Activated T-cell treated with anti-CD3 and anti-CD28 coated beads, Interleukin-2, amount 50 U/mL, for 4 hours (primary cell): ENCODE data around the gene SYNE3. TPM values are rescaled to one million over a fixed set of nuclear protein-coding genes. Genes with fewer than 3 reads are reported as not detected.

ENCODE experiments used
- ATAC-seq, 2 donors: fragments of 200-7000 bp; cut with Tn5 transposase; one replicate each; pipeline ENCODE4 v1.10.0; 2021
- DNase-seq: peaks from one replicate; pipeline ENCODE4 v3.0.0-alpha.2; 2020
- H3K27me3 Mint-ChIP-seq: one replicate; pipeline ENCODE4 v1.8.0; 2021; ENCODE audit warnings: low read depth, mixed read lengths
- H3K36me3 Mint-ChIP-seq: one replicate; pipeline ENCODE4 v1.8.0; 2022; ENCODE audit warnings: mixed read lengths; ENCODE audit not compliant: insufficient read depth
- H3K4me1 Mint-ChIP-seq: one replicate; pipeline ENCODE4 v1.8.0; 2021; ENCODE audit warnings: low read depth, mixed read lengths
- H3K4me3 Mint-ChIP-seq: one replicate; pipeline ENCODE4 v1.8.0; 2021; ENCODE audit warnings: mild to moderate bottlenecking, moderate library complexity, mixed read lengths
- H3K9me3 Mint-ChIP-seq: one replicate; pipeline ENCODE4 v1.8.0; 2021; ENCODE audit warnings: mixed read lengths
- total RNA-seq, 3 donors: library from RNA; stranded (reverse); gene quantifications; one replicate each; pipeline ENCODE4 v1.2.1, GENCODE V29; 2021

Gene SYNE3
- total RNA-seq, 3 donors from 2014 or later, result 11.5 to 15.0 (median 12.9) TPM

- Mint-ChIP-seq H3K36me3 (peaks cover 25% of the 10 kb centered on the region), H3K4me1 (peaks cover 55% of the 10 kb centered on the region), H3K9me3 (no peaks in the 10 kb centered on the region), H3K4me3 (peak overlapping the region; percentile 97), H3K27me3 (no peaks in the 10 kb centered on the region)
- DNase-seq (no peak), ATAC-seq (peak in 1 of 2 donors; percentile 0)
Observed at GRCh38 chr14:95535226-95536021, 19.0 kb upstream of the SYNE3 start.

GRCh38 chr14:95534299-95535225 lies 18.1 kb upstream of the SYNE3 start, which contains the start of gene GLRX5:
Gene GLRX5, plus strand, starts transcription at chr14:95535050. Its CDS starts 40 bp downstream, at chr14:95535090.
- Mint-ChIP-seq H3K36me3 (peaks cover 29% of the 10 kb centered on the region), H3K9me3 (no peaks in the 10 kb centered on the region), H3K27me3 (no peaks in the 10 kb centered on the region), H3K4me1 (peaks cover 60% of the 10 kb centered on the region), H3K4me3 (peak within 1 kb of the TSS; percentile 97)
- peak; percentile 95 for DNase-seq
- peak; percentile 90 to 92 for ATAC-seq

- Mint-ChIP-seq H3K36me3 (peaks cover 29% of the 10 kb centered on the region), H3K4me3 (peak overlapping the region; percentile 97), H3K27me3 (no peaks in the 10 kb centered on the region), H3K4me1 (peaks cover 59% of the 10 kb centered on the region), H3K9me3 (no peaks in the 10 kb centered on the region)
- no peak for DNase-seq
- no peak for ATAC-seq
Observed at GRCh38 chr14:95533822-95534221, 17.4 kb upstream of the SYNE3 start.

- peaks cover 29% of the 10 kb centered on the region for H3K36me3 Mint-ChIP-seq
- peak overlapping the region; percentile 97 for H3K4me3 Mint-ChIP-seq
- DNase-seq (no peak), ATAC-seq (no peak)
- H3K27me3 Mint-ChIP-seq, result no peaks in the 10 kb centered on the region
- H3K4me1 Mint-ChIP-seq, result peaks cover 58% of the 10 kb centered on the region
- no peaks in the 10 kb centered on the region for H3K9me3 Mint-ChIP-seq
Observed at GRCh38 chr14:95533391-95533821, 17.0 kb upstream of the SYNE3 start.

- DNase-seq (no peak), ATAC-seq (no peak)
- H3K4me3 Mint-ChIP-seq, result peak overlapping the region; percentile 97
- peaks cover 29% of the 10 kb centered on the region for H3K36me3 Mint-ChIP-seq
- H3K4me1 Mint-ChIP-seq, result peaks cover 54% of the 10 kb centered on the region
- no peaks in the 10 kb centered on the region for H3K27me3 Mint-ChIP-seq
- no peaks in the 10 kb centered on the region for H3K9me3 Mint-ChIP-seq
Observed at GRCh38 chr14:95531969-95532368, 15.5 kb upstream of the SYNE3 start.

- Mint-ChIP-seq H3K4me1 (peaks cover 53% of the 10 kb centered on the region), H3K27me3 (no peaks in the 10 kb centered on the region), H3K4me3 (no peak overlapping the region), H3K9me3 (no peaks in the 10 kb centered on the region), H3K36me3 (peaks cover 29% of the 10 kb centered on the region)
- ATAC-seq (no peak), DNase-seq (no peak)
Observed at GRCh38 chr14:95531473-95531872, 15.0 kb upstream of the SYNE3 start.

GRCh38 chr14:95530473-95531276 lies 14.2 kb upstream of the SYNE3 start:
- DNase-seq, result no peak
- Mint-ChIP-seq H3K9me3 (no peaks in the 10 kb centered on the region), H3K4me1 (peaks cover 52% of the 10 kb centered on the region), H3K4me3 (no peak overlapping the region), H3K36me3 (peaks cover 29% of the 10 kb centered on the region), H3K27me3 (no peaks in the 10 kb centered on the region)
- no peak for ATAC-seq

- no peak overlapping the region for H3K4me3 Mint-ChIP-seq
- H3K27me3 Mint-ChIP-seq, result no peaks in the 10 kb centered on the region
- H3K4me1 Mint-ChIP-seq, result peaks cover 63% of the 10 kb centered on the region
- DNase-seq (no peak), ATAC-seq (no peak)
- H3K9me3 Mint-ChIP-seq, result no peaks in the 10 kb centered on the region
- peaks cover 27% of the 10 kb centered on the region for H3K36me3 Mint-ChIP-seq
Observed at GRCh38 chr14:95529216-95529615, 12.8 kb upstream of the SYNE3 start.

GRCh38 chr14:95527387-95528002 lies 11.0 kb upstream of the SYNE3 start:
- Mint-ChIP-seq H3K9me3 (no peaks in the 10 kb centered on the region), H3K4me3 (peak overlapping the region; percentile 13), H3K36me3 (peaks cover 16% of the 10 kb centered on the region), H3K4me1 (peaks cover 74% of the 10 kb centered on the region), H3K27me3 (no peaks in the 10 kb centered on the region)
- ATAC-seq (no peak), DNase-seq (peak; percentile 42)

- Mint-ChIP-seq H3K4me1 (peaks cover 75% of the 10 kb centered on the region), H3K27me3 (no peaks in the 10 kb centered on the region), H3K36me3 (peaks cover 9% of the 10 kb centered on the region), H3K4me3 (no peak overlapping the region), H3K9me3 (no peaks in the 10 kb centered on the region)
- ATAC-seq, result no peak
- DNase-seq, result no peak
Observed at GRCh38 chr14:95526483-95527386, 10.3 kb upstream of the SYNE3 start.

GRCh38 chr14:95525999-95526398 lies 9.5 kb upstream of the SYNE3 start:
- no peak overlapping the region for H3K4me3 Mint-ChIP-seq
- peaks cover 7% of the 10 kb centered on the region for H3K36me3 Mint-ChIP-seq
- no peaks in the 10 kb centered on the region for H3K27me3 Mint-ChIP-seq
- ATAC-seq (no peak), DNase-seq (no peak)
- H3K9me3 Mint-ChIP-seq, result no peaks in the 10 kb centered on the region
- peaks cover 77% of the 10 kb centered on the region for H3K4me1 Mint-ChIP-seq

- Mint-ChIP-seq H3K4me1 (peaks cover 73% of the 10 kb centered on the region), H3K27me3 (no peaks in the 10 kb centered on the region), H3K4me3 (no peak overlapping the region), H3K9me3 (no peaks in the 10 kb centered on the region), H3K36me3 (no peaks in the 10 kb centered on the region)
- DNase-seq (no peak), ATAC-seq (no peak)
Observed at GRCh38 chr14:95524706-95525512, 8.5 kb upstream of the SYNE3 start.
